ENCODE data around the gene PRPSAP1. TPM values are rescaled to one million over a fixed set of nuclear protein-coding genes. Genes with fewer than 3 reads are reported as not detected.
A peak's percentile ranks its signal among the peaks of the same experiment; 100 is the strongest.

PRPSAP1 gene
- total RNA-seq, 2 experiments from 2014 or later, result 30.9 to 31.3 TPM

DNA sequence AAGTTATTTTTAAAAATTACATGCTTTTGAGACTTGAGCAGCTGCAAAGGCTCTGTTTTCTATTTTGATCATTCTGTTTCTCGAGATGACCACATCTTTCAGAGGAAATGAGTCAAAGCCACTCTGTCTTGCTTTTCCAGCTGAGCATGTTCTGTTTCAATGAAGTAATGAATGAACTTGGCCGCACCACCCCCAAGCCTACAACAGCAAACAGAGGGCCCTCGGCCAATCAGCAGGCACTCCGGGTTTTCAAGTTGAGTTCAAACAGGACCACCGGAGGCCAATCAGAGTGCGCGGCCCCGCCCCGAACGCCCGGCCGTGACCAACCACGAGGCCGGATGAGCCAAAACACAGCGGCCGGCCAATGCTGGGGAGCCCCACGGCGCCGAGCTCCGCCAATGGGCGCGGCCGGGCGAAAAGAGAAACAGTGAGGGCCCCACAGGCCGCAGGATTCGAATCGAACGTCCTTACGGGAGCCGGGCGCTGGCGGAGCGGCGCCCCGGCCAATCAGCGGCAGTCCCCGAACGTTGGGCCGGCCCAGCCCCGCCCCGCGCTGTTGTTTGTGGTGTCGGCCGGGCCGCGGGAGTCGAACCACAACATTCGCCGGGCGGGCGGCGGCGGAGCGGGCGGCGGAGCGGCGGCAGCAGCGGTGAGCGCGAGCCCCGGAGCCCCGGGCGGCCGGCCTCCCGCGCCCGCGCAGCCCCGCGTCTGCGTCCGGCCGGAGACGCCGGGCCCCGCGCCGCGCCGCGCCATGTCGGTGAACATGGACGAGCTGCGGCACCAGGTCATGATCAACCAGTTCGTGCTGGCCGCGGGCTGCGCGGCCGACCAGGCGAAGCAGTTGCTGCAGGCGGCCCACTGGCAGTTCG lies 88.7 kb downstream of the PRPSAP1 start, which contains the start of gene UBALD2:
Gene UBALD2 (plus strand): TSS at position 594 of the 869 bp plus-strand sequence. CDS start 158 bp downstream, at position 752.
- peak; percentile 99 for DNase-seq
- Mint-ChIP-seq H3K27ac (peak within 1 kb of the TSS; percentile 100), H3K4me3 (peak within 1 kb of the TSS; percentile 95), H3K36me3 (peaks cover 40% of the 10 kb centered on the region), H3K27me3 (peaks cover 5% of the 10 kb centered on the region), H3K4me1 (peaks cover 53% of the 10 kb centered on the region), H3K9me3 (no peaks in the 10 kb centered on the region)

DNA sequence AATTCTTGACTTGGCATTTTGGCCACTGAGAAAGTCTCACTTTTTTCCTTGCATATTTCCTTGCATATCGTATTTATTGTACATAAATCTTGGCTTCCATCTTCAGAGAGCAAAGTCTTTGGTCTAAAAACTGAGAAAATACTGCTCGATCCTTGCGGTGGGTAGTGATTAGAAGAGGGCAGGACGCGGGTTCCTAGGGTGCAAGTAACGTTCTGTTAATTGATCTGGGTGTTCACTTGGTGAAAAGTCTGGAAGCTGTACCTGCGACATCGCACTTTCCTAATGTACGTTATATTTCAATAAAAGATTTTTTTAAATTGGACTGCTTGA lies 89.3 kb downstream of the PRPSAP1 start:
- peaks cover 34% of the 10 kb centered on the region for H3K36me3 Mint-ChIP-seq
- no peaks in the 10 kb centered on the region for H3K9me3 Mint-ChIP-seq
- peak overlapping the region; percentile 66 for H3K4me3 Mint-ChIP-seq
- DNase-seq, result no peak
- peak overlapping the region; percentile 84 for H3K27ac Mint-ChIP-seq
- H3K4me1 Mint-ChIP-seq, result peaks cover 52% of the 10 kb centered on the region
- peaks cover 5% of the 10 kb centered on the region for H3K27me3 Mint-ChIP-seq

DNA sequence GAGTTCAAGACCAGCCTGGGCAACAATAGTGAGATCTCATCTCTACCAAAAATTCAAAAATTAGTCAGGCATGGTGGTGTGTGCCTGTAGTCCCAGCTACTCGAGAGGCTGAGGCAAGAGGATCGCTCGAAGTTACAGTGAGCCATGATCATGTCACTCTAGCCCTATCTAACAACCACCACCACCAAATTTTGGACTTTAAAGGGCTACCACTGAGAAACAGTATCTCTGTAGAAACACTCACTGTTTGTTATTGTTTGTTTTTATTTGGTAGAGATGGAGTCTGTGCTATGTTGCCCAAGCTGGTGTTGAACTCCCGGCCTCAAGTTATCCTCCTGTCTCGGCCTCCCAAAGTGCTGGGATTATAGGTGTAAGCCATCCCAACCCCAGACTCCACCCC lies 89.8 kb downstream of the PRPSAP1 start:
- Mint-ChIP-seq H3K9me3 (no peaks in the 10 kb centered on the region), H3K27ac (peak overlapping the region; percentile 84), H3K4me3 (peak overlapping the region; percentile 66), H3K4me1 (peaks cover 49% of the 10 kb centered on the region), H3K36me3 (peaks cover 29% of the 10 kb centered on the region), H3K27me3 (peaks cover 5% of the 10 kb centered on the region)
- DNase-seq, result no peak

DNA sequence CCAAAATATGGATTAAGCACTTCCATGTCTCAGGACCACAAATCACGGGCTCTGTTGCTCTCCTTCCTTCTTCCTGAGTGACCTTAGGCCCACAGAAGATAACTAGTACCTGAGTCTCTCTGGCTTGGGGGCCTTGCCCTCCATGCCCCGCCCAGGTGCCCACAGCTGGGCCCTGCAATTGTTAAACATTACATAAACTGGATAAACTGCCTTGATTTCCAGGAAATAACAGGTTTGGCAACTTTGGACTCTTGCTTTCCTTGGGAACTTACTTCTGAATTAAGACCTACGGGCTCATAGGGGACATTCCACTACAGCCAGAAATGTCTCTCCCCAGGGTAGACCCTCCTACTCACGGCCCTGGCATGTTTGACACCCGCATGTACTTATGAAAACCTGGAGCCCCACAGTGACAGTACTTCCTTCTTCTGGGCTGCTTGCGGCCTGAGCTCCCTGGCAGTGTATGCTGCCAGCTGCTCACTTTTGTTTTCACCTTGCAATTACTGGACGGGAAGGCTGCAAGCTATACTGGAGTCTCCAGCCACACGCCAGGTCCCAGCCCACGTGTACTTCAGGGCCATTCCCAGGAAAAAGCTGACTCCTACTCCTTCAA lies 90.9 kb downstream of the PRPSAP1 start:
- Mint-ChIP-seq H3K36me3 (peaks cover 18% of the 10 kb centered on the region), H3K27ac (peak overlapping the region; percentile 84), H3K27me3 (peaks cover 1% of the 10 kb centered on the region), H3K4me3 (peak overlapping the region; percentile 58), H3K9me3 (no peaks in the 10 kb centered on the region), H3K4me1 (peaks cover 42% of the 10 kb centered on the region)
- DNase-seq, result peak; percentile 47

DNA sequence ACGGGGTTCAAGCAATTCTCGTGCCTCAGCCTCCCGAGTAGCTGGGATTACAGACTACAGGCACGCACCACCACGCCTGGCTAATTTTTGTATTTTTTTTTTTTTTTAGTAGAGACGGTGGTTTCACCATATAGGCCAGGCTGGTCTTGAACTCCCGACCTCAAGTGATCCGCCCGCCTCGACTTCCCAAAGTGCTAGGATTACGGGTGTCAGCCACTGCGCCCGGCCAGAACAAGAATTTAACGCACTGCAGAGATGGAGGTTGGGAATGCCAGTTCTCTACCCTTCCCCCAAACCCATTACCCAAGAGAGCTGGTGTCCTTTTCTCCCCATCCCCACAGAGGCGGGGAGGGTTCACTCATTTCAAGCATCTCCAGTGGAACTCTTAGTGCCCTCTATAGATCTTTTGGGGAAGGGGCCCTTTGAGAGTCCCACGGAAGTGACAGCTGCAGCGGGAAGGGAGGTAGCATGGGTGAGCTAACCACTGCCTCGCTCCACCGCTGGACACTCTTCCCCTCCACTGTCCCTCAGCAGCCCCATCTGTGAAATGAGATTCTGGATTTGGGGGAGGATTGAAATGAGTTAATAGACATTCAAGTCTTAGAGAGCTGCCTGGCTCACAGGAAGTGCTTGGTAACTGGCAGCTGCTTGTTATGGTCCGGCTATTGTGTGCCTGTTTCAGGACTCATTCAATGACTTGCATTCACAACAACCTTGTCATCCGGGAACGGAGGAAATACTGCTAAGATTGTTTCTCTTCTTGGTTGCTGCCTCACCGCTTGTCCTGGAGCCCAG lies 92.1 kb downstream of the PRPSAP1 start:
- DNase-seq, result no peak
- H3K27ac Mint-ChIP-seq, result peak overlapping the region; percentile 84
- H3K4me3 Mint-ChIP-seq, result no peak overlapping the region
- peaks cover 2% of the 10 kb centered on the region for H3K9me3 Mint-ChIP-seq
- H3K27me3 Mint-ChIP-seq, result no peaks in the 10 kb centered on the region
- peaks cover 10% of the 10 kb centered on the region for H3K36me3 Mint-ChIP-seq
- peaks cover 42% of the 10 kb centered on the region for H3K4me1 Mint-ChIP-seq

DNA sequence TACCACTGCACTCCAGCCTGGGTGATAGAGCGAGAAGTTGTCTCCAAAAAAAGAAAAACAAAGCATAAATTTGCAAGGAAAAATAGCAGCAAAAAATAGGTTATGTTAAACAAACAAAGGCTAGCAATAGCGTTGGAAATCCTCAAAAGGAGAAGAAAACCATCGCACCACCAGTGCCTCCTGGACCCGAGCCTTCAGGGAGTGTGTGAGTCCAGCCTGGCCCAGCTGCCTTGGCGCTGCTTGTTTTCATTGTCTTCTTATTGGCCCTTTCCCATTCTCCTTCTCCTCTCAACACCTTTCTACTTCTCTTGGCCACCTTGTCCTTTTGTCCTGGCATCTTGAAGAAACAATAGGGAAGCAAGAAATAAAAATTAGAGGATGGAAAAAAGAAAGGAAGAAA lies 93.0 kb downstream of the PRPSAP1 start:
- H3K36me3 Mint-ChIP-seq, result peaks cover 6% of the 10 kb centered on the region
- no peaks in the 10 kb centered on the region for H3K27me3 Mint-ChIP-seq
- no peak for DNase-seq
- peaks cover 2% of the 10 kb centered on the region for H3K9me3 Mint-ChIP-seq
- H3K4me1 Mint-ChIP-seq, result peaks cover 50% of the 10 kb centered on the region
- H3K27ac Mint-ChIP-seq, result peak overlapping the region; percentile 58
- H3K4me3 Mint-ChIP-seq, result no peak overlapping the region

DNA sequence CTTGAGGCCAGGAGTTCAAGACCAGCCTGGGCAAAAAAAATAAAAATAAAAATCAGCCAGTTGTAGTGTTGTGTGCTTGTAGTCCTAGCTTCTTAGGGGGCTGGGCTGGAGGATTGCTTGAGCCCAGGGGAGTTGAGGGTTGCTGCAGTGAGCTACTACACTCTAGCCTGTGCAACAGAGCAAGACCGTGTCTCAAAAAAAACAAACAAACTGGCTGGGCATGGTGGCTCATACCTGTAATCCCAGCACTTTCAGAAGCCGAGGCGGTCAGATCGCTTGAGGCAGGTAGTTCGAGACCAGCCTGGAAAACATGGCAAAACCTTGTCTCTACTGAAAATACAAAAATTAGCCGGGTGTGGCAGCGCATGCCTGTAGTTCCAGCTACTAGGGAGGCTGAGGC lies 93.5 kb downstream of the PRPSAP1 start:
- H3K27ac Mint-ChIP-seq, result no peak overlapping the region
- no peak for DNase-seq
- peaks cover 2% of the 10 kb centered on the region for H3K9me3 Mint-ChIP-seq
- H3K36me3 Mint-ChIP-seq, result peaks cover 9% of the 10 kb centered on the region
- no peak overlapping the region for H3K4me3 Mint-ChIP-seq
- peaks cover 55% of the 10 kb centered on the region for H3K4me1 Mint-ChIP-seq
- H3K27me3 Mint-ChIP-seq, result no peaks in the 10 kb centered on the region

Other genes starting within 250 kb of the PRPSAP1 start
- 1 to 10 TPM; 7.5 to 7.8 TPM for gene FOXJ1, start 212.7 kb downstream of the PRPSAP1 start, total RNA-seq
- 10 to 100 TPM; 30.4 to 34.7 TPM for gene RNF157, start 113.4 kb downstream of the PRPSAP1 start, total RNA-seq
- 100 to 1,000 TPM; 262 to 268 TPM for gene UBALD2, start 88.6 kb downstream of the PRPSAP1 start, total RNA-seq
- gene QRICH2, start 45.6 kb downstream of the PRPSAP1 start, total RNA-seq, result 1 to 10 TPM in 1 of 2 experiments, under 1 TPM in 1; 0.87 to 1.6 TPM
- gene SPHK1, start 30.7 kb upstream of the PRPSAP1 start, total RNA-seq, result 10 to 100 TPM; 10.9 to 12.0 TPM
- 10 to 100 TPM; 37.7 to 38.4 TPM for gene UBE2O, start 99.2 kb upstream of the PRPSAP1 start, total RNA-seq
- gene AANAT, start 113.7 kb upstream of the PRPSAP1 start, total RNA-seq, result under 1 TPM in 1 of 2 experiments, not detected in 1; 0.36 TPM
- 10 to 100 TPM; 20.7 to 22.2 TPM for gene RHBDF2, start 147.5 kb upstream of the PRPSAP1 start, total RNA-seq
- gene CYGB, start 183.8 kb upstream of the PRPSAP1 start, total RNA-seq, result under 1 TPM; 0.33 to 0.62 TPM
- under 1 TPM; 0.36 to 0.66 TPM for gene PRCD, start 186.1 kb upstream of the PRPSAP1 start, total RNA-seq
- not detected for gene ST6GALNAC2, start 231.9 kb upstream of the PRPSAP1 start, total RNA-seq